Inferior parietal cortex (tissue), 1 donor: ENCODE measurements around the gene TTLL11.

Experiments used
- DNase-seq: peaks from one replicate; pipeline ENCODE4 v3.0.0-alpha.2; 2016; ENCODE audit errors: extremely low spot score

The TTLL11 gene

DNA sequence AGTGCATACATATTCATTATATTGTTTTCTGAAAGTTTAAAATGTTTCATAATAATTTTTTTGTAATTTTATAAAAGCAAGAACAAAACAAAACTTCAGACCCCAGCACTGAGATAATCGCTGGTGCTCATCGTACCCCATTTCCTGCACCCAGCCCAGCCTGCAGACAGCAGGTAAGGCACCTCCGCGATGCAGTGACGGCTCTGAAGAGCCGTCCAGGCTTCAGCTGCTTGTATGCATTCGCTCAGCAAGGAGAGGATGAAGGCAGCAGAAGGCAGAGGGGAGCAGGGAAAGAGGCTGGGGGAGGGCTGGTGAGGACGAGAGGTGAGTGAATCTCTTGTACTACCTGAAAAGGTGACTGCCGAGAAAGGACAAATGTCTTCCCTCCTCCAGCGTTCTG is 153.5 kb downstream of the TTLL11 start:
- DNase-seq = no peak

DNA sequence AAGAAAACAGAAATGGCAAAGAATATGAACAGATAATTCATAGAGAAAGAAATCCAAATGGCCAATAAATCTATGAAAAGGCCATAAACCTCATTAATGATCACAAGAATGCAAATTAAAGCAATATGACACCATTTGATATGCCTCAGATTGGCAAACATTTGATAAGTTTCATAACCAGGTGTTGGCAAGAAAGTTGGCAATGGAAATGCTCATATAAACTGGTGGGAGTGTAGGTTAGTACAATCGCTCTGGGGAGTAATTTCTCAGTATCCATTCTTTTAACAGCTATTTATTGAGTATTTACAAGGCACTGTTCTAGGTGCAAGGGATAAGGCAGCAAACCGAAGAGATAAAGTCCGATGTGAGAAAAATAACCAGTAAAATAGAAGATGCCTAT is 154.5 kb downstream of the TTLL11 start:
- DNase-seq = no peak

- no peak for DNase-seq
Observed at GRCh38 chr9:121937240-121937639, 155.9 kb downstream of the TTLL11 start.

DNA sequence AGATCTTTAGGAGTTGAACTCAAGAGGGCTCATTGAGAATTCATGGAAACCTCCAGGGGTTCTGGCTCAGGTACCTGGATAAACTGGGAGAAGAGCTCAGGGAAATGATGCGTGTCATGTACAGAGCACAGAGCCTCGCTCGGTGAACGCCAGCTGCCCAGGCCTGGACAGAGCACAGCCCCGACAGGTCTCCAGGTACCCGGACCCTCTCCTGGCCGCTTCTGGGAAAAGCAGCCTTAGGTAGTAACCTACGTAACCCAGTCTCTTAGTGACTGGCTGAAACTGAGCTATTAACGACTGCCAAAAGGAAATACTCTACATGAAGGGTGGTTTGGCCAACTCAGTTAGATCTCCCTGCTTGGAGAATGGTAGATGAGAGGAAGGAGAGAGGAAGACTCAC is 157.4 kb downstream of the TTLL11 start:
- no peak for DNase-seq

- no peak for DNase-seq
Observed at GRCh38 chr9:121930956-121931355, 162.2 kb downstream of the TTLL11 start.

GRCh38 chr9:121929893-121930875 is 162.9 kb downstream of the TTLL11 start:
- DNase-seq = no peak

- no peak for DNase-seq
Observed at GRCh38 chr9:121927636-121928035, 165.5 kb downstream of the TTLL11 start.

DNA sequence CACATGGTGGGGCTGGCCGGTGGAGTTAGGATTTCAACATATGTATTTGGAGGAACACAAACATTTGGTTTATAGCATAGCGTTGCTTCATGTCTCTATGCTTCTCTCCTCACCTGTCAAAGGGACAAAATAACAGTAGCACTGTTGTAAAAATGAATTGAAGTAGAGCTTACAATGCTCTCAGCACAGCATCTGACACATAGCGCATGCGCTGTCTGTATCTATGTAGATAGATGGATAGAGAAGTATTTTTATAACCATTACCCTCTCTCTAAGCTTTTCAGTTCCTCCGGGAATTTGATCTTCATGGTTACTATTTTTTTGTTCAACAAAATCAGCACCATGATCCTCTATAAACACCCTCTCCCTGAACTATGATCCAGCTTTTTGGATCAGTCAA is 166.0 kb downstream of the TTLL11 start:
- no peak for DNase-seq

DNA sequence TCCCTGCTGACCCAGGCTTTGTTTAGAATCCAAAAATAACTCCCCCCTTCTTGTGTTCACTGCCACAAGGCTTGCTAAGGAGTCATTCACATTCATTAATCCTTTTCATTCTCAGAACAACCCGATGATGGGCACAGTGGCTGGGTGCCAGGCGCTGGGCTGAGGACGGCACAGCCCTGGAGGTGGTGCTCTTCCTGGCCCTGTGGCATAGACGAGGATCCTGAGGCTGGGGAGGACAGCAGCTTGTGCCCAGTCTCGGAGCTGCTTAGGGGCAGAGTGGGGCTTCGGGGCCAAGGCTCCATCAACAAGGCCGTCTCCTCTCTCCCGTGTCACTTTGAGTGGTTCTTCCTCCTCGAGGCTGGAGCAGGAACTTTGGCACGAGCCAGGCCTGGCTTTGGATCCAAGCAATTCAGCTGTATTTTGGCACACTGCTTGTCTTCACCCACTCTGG is 166.7 kb downstream of the TTLL11 start:
- DNase-seq = no peak

DNA sequence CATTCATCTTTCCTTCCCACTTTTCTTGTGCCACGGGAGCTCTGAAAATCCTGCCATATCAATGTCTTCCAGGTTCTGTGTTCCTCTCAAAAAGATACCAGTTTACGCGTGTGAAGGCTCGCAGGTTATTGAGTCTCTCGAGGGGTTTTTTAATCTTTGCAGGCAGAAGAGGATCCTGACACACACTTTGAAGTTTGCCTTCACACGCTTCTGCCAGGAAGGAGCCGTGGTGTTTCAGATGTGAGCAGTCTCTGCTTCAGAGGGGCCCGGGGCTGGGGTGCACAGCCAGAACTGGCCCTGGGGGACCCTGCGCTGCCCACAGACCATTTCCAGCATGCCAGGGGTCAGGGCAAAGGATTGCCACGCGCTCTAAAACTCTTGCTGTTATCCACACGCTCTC is 167.2 kb downstream of the TTLL11 start:
- no peak for DNase-seq

DNA sequence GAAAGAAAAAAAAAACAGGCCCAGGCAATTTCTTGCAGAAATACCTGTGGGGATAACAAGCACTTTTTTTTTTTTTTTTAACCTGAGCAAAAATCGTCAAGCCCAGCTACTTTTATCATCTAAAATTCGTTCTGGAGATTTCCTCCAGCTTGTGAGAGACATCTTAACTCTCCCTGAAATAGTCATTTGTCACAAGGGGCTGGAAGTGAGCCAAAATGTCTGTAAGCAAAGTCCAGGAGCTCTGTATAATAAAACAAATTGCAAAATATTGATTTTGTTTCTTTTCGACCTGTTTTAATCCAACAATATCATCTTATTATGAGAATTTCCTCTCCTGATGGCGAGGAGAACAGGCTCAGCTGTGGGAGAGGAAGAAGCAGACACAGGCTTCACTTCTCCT is 168.4 kb downstream of the TTLL11 start:
- no peak for DNase-seq

- DNase-seq = no peak
Observed at GRCh38 chr9:121921444-121921843, 171.7 kb downstream of the TTLL11 start.

DNA sequence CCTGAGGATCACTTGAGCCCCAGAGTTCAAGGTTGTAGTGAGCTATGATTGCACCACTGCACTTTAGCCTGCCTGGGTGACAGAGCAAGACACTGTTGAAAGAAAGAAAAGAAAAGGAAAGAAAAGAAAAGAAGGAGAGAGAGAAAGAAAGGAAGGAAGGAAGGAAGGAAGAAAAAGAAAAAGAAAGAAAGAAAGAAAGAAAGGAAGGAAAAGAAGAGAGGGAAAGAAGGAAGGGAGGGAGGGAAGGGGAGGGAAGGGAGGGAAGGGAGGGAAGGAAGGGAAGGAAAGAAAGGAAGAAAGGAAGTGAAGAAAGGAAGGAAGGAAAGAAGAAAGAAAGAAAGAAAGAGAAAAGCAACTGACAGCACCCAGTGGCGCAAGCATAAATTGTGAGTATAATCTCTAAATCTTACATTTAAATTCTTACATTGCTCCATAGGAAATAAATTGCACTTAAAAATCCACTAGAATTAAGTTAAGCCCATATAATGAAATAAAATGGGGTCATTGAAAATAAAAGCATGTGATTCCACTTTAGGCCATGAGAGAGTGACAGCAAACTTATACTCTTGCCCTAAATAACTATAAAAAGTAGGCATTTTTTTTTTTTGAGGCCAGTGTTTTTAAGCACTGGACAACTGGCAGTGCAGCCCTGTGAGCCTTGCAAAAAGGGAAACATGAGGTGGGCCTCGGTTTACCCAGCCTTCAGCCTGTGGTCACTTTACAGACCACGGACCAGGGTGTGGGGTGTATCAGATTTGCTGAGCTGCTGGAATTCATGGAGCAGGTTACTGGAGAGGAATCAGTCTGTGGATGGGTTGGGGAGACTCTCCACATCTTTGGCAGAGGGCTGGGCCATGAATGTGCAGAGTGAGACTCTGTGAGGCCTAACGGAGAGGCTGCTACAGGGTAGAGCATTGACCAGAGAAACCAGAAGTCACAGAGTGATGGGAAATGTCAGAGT is 175.5 kb downstream of the TTLL11 start:
- DNase-seq = no peak

DNA sequence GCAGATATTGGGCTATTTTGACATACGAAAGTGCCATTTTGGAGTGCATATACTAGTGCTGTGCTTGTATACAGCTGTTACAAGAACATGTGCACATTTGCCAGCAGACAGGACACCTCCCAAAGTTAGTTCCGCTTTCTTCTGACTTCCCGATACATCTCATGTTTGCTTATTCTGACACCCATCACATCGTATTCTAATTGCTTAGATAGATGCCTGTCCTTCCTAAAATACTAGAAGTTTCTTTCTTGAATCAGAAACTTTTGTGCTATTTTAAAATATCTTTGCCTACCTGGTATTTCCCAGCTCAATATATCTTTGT is 177.8 kb downstream of the TTLL11 start:
- DNase-seq = no peak

- DNase-seq = no peak
Observed at GRCh38 chr9:121914604-121915303, 178.4 kb downstream of the TTLL11 start.

DNA sequence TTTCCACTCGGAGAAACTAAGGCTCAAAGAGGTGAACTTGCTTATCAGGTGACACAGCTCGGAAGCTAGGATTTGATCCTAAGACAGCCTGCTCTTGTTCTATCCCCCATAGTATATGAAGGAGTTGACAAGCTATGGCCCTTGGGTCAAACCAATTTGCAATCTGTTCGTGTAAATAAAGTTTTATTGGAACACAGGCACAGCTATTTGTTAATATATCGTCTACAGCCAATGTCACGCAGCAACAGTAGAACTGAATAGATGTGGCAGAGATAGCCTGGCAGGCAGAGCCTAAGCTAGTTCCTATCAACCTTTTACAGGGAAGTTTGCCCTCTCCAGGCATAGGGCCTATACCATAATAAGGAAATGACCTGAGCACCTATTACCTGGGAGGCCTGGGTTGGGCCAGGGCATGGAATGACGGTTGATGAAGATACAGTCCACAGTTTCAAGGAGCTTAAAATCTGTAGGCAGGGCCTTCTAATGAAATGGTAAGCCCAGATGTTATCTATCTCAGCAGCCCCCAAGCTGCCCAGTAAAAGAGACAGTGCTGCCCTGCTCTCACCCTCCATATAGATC is 179.0 kb downstream of the TTLL11 start:
- DNase-seq = no peak

DNA sequence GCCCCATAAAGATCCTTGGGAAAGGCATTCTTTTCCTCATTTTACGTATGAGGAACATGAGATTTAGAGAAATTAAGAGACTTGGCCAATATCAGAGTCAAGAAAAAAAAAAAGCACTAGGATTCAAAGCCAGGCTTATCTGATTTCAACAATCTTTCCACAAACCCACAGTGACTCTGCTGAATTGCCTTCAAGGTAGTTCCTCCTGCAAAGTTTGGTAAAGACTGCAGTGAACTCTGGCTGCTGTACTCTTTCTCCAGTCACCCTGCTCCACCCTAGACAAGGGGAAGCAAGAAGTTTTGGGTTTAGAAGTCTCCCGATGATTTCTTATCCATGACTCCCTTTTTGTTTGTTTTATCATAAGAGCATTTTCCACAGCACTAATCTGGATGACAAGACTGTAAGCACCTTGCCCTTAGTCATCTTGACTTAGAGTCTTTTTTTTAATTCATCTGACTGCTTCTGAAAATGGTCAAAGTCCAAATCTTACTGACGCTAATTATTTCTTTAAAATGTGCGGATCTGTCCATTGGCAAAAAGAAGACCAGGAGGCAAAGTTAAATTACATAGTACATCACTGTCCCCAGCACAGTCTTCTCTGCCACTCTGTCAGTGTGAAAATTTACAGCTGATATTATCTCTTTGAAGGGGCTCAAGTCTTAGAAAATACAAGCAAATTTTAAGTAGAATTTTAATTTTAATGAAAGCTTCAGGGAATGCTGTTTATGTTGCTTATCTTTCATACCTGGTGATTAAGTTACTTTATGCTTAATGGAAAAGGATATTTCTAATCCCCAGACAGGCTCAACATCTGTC is 180.1 kb downstream of the TTLL11 start:
- no peak for DNase-seq

DNA sequence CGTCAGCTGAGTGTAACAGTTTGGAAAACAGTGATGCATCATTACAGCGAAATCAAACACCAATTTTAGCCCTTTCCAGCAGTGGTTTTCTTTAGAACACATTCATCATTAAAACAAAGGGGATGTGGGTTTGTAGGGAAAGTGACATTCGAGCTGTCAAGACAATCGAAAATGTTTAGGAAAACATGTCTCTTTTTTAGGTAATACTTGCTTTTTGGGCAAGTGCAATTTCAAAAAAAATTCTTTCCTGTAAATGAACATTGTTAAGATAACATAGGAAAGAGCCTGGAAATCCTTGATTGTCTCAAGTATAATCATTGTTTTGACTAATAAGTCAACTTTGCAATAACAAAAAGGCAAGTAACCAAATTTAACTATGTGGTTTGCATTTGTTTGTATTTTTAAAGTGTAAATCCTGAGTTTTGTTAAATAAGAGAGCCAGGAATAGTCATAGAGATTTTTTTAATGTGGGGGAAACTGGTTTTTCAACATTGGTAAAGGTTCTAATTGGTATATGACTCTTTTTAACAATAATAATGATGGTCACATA is 182.5 kb downstream of the TTLL11 start:
- no peak for DNase-seq

- DNase-seq = no peak
Observed at GRCh38 chr9:121909111-121909510, 184.0 kb downstream of the TTLL11 start.
